ENCODE results near the gene THNSL1.
A peak's percentile ranks its signal among the peaks of the same experiment; 100 is the strongest.

Gene THNSL1

GRCh38 chr10:25061125-25061524 is 44.7 kb downstream of the THNSL1 start:
- no peaks in the 10 kb centered on the region for H3K9me2 ChIP-seq (replicated peaks; ENCODE audit: insufficient read depth, low read length)
- DNase-seq, result no peak
- H4K20me1 ChIP-seq (ENCODE audit: insufficient read depth, low read length), result no peaks in the 10 kb centered on the region
- no peaks in the 10 kb centered on the region for H3K79me2 ChIP-seq (ENCODE audit: low read length)
- H3F3A ChIP-seq (ENCODE audit: insufficient read depth, low read length), result no peaks in the 10 kb centered on the region
- H3K27me3 ChIP-seq (replicated peaks; ENCODE audit: insufficient read depth, low read length), result no peaks in the 10 kb centered on the region
- H3K36me3 ChIP-seq (replicated peaks; ENCODE audit: insufficient read depth, low read length), result no peaks in the 10 kb centered on the region
- no peak overlapping the region for H3K27ac ChIP-seq (ENCODE audit: low read length)
- H2AFZ ChIP-seq (ENCODE audit: low read length), result no peak overlapping the region
- H3K4me1 ChIP-seq (ENCODE audit: low read length), result no peaks in the 10 kb centered on the region
- no peak overlapping the region for H3K4me2 ChIP-seq (ENCODE audit: low read depth, low read length)
- TF ChIP-seq EZH2phosphoT487 (IDR thresholded peaks at IDR 0.05; ENCODE audit: low read length) (no peak), EZH2 (optimal IDR thresholded peaks at IDR 0.05; ENCODE audit: low read depth, low read length) (no peak), CTCF (IDR thresholded peaks at IDR 0.05; ENCODE audit: low read length) (no peak)
- H3K9ac ChIP-seq (ENCODE audit: low read length), result no peak overlapping the region
- H3K4me3 ChIP-seq (ENCODE audit: low read length), result no peak overlapping the region
- H3K9me3 ChIP-seq (replicated peaks; ENCODE audit: insufficient read depth, low read length), result no peaks in the 10 kb centered on the region

GRCh38 chr10:25061711-25062449 is 45.5 kb downstream of the THNSL1 start:
- Histone ChIP-seq H3F3A (ENCODE audit: insufficient read depth, low read length) (no peaks in the 10 kb centered on the region), H3K4me1 (ENCODE audit: low read length) (no peaks in the 10 kb centered on the region), H3K27ac (ENCODE audit: low read length) (no peak overlapping the region), H3K27me3 (replicated peaks; ENCODE audit: insufficient read depth, low read length) (no peaks in the 10 kb centered on the region), H3K4me3 (ENCODE audit: low read length) (no peak overlapping the region), H2AFZ (ENCODE audit: low read length) (peak overlapping the region; percentile 2; the same call in 1 of the 2 replicates), H4K20me1 (ENCODE audit: insufficient read depth, low read length) (no peaks in the 10 kb centered on the region), H3K9ac (ENCODE audit: low read length) (no peak overlapping the region), H3K9me2 (replicated peaks; ENCODE audit: insufficient read depth, low read length) (no peaks in the 10 kb centered on the region), H3K9me3 (replicated peaks; ENCODE audit: insufficient read depth, low read length) (no peaks in the 10 kb centered on the region), H3K36me3 (replicated peaks; ENCODE audit: insufficient read depth, low read length) (no peaks in the 10 kb centered on the region), H3K79me2 (ENCODE audit: low read length) (no peaks in the 10 kb centered on the region), H3K4me2 (ENCODE audit: low read depth, low read length) (no peak overlapping the region)
- TF ChIP-seq CTCF (IDR thresholded peaks at IDR 0.05; ENCODE audit: low read length) (no peak), EZH2phosphoT487 (IDR thresholded peaks at IDR 0.05; ENCODE audit: low read length) (no peak), EZH2 (optimal IDR thresholded peaks at IDR 0.05; ENCODE audit: low read depth, low read length) (no peak)
- no peak for DNase-seq

- H3K9me2 ChIP-seq (replicated peaks; ENCODE audit: insufficient read depth, low read length), result no peaks in the 10 kb centered on the region
- H3K4me3 ChIP-seq (ENCODE audit: low read length), result no peak overlapping the region
- no peaks in the 10 kb centered on the region for H3K4me1 ChIP-seq (ENCODE audit: low read length)
Observed at GRCh38 chr10:25063157-25063556, 46.7 kb downstream of the THNSL1 start.

More at GRCh38 chr10:25063157-25063556, 46.7 kb downstream of the THNSL1 start:
- no peak overlapping the region for H3K4me2 ChIP-seq (ENCODE audit: low read depth, low read length)
- H3K9ac ChIP-seq (ENCODE audit: low read length), result no peak overlapping the region
- H3K9me3 ChIP-seq (replicated peaks; ENCODE audit: insufficient read depth, low read length), result no peaks in the 10 kb centered on the region
- no peak for TF ChIP-seq EZH2 (optimal IDR thresholded peaks at IDR 0.05; ENCODE audit: low read depth, low read length)
- no peak for TF ChIP-seq CTCF (IDR thresholded peaks at IDR 0.05; ENCODE audit: low read length)
- no peak for TF ChIP-seq EZH2phosphoT487 (IDR thresholded peaks at IDR 0.05; ENCODE audit: low read length)
- no peaks in the 10 kb centered on the region for H3K79me2 ChIP-seq (ENCODE audit: low read length)
- no peaks in the 10 kb centered on the region for H3K27me3 ChIP-seq (replicated peaks; ENCODE audit: insufficient read depth, low read length)
- H3K36me3 ChIP-seq (replicated peaks; ENCODE audit: insufficient read depth, low read length), result no peaks in the 10 kb centered on the region
- DNase-seq, result no peak
- H4K20me1 ChIP-seq (ENCODE audit: insufficient read depth, low read length), result no peaks in the 10 kb centered on the region
- H3K27ac ChIP-seq (ENCODE audit: low read length), result no peak overlapping the region
- H3F3A ChIP-seq (ENCODE audit: insufficient read depth, low read length), result no peaks in the 10 kb centered on the region
- H2AFZ ChIP-seq (ENCODE audit: low read length), result no peak overlapping the region

Measured in MM.1S (cell line).